Stimulated activated CD8-positive, alpha-beta memory T cell treated with anti-CD3 and anti-CD28 coated beads, Interleukin-15, amount 100 ng/mL, for 4 hours (primary cell): ENCODE results near the gene POC5.

Experiments
- DNase-seq, 2 donors: peaks; one replicate each; pipeline ENCODE4 v3.0.0-alpha.2; 2020; ENCODE audit warnings: low read depth in 2 of 2

Gene POC5

DNA sequence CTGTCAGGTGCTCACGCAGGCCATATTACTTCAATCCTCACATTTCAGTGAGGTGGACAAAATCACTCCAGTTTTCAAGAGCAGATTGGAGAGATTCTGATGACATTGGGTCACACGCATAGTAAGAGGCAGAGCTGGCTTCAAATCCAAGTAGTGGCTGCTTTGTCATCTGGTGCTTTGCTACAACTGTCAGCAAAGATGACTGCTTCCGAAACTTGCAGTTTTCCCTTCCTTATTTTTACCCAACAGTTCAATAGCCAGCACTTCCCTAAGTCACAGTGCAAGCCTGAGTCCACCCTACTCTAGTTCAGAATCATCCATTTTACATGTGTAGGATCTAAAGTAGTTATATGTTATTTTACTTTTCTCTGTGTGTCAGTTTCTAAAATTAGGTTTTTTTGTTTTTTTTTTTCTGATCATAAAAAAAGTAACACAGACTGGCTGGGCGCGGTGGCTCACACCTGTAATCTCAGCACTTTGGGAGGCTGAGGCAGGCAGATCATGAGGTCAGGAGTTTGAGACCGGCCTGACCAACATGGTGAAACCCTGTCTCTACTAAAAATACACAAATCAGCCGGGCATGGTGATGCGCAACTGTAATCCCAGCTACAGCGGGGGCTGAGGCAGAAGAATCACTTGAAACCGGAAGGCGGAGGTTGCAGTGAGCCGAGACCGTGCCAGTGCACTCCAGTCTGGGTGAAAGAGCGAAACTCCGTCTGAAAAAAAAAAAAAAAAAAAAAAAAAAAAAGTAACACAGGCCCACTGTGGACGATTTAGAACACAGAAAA lies 56.4 kb downstream of the POC5 start:
- DNase-seq = no peak

DNA sequence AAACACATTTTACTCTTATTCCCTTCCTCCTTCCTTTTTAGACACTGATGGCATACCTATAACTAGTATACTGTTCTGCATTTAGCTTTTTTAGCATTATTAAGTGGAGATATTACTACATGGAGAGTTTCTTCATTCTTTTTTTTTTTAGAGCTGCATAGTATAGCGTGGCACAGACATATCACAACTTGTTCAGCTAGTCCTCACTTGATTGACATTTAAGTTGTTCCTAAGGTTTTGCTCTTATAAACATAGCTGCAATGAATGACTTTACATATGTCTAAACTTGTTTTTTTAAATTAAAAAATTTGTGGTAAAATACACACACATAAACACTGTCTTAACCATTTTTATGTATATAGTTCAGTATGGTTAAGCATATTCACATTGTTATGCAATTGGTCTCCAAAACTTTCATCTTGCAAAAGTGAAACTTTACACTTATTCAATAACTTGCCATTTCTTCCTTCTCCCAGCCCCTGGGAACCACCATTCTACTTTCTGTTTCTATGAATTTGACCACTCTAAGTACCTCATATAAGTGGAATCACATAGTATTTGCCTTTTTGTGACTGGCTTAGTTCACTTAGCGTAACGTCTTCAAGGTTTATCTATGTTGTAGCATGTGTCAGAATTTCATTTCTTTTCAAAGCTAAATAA lies 57.3 kb downstream of the POC5 start:
- DNase-seq = no peak

DNA sequence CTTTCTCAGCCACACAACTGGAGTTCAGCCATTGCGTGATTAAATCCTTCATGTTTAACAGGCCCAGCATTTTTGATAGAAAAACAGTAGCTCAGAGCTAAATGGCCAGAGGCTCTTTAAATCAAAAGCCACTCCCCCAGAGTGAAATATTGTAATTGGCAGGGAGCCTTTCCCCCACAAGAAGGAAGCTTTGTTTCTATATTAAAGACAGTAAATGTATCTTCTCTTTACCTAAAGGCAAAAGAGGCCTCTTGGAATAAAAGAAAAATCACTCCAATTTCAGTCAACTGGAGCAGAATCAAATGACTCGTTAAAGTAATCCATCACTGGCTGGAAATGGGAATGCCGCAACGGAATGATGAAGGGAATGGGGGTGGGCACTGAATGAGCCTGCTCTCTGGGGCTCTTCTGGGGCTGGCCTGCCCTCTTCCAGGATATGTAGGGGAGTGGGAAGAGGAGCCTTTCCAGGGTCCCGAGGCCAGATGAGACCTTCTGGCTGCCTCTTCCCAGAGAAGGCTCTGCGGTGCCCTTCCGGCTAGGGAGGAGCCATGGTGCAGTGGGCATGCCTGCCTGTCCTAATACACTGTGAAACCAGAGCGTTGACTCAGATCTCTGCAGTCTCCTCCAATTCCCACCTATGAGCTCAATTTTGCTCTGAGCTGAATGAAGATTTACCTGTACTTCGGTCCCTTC lies 60.8 kb downstream of the POC5 start:
- DNase-seq = no peak

DNA sequence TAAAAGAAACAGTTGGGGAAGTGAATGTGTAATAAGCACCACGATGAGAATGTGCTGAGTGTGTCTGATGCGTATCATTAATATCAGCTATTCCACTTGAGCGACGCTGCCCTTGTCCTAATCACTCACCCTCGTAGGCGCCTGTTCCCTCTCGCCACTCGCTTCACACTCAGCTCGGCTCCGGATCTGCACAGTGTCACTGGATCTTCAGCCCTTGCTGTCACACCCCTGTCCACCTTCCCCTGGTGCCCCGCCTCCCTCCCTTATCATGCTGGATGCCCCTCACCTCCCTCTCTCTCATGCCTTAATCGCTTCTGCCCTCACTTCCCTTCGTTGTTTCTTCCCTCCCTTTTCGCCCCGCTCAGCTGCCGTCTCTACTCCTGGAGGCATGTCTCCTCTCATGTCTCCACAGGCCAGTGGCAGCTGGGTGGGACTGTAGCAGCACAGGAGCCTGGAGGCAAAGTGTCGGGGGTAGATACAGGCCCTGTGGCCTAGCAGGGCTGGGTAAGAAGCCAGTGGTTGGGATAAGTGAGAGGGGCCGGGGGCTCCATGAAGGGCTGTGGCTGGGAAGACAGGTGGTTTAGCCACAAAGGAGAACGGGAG lies 62.4 kb downstream of the POC5 start:
- no peak for DNase-seq

DNA sequence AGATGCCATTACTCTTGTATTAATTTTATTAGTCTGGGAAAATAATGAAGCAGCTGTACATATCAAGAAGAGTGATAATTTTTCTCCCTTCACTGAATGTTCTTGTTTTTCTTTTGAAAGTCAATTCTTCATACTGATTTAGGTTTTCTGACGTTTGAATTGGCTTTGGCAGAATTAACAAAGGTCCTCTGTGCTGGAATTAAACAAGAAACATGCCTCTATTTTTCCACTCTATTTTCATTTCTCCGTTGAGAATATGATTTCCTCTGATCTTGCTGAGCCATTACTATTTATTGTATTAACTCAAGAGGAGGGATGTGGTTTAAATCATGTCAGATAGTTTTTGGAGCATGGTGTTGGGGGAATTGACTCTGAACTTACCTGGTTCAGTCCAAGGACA lies 63.7 kb downstream of the POC5 start:
- DNase-seq = no peak

DNA sequence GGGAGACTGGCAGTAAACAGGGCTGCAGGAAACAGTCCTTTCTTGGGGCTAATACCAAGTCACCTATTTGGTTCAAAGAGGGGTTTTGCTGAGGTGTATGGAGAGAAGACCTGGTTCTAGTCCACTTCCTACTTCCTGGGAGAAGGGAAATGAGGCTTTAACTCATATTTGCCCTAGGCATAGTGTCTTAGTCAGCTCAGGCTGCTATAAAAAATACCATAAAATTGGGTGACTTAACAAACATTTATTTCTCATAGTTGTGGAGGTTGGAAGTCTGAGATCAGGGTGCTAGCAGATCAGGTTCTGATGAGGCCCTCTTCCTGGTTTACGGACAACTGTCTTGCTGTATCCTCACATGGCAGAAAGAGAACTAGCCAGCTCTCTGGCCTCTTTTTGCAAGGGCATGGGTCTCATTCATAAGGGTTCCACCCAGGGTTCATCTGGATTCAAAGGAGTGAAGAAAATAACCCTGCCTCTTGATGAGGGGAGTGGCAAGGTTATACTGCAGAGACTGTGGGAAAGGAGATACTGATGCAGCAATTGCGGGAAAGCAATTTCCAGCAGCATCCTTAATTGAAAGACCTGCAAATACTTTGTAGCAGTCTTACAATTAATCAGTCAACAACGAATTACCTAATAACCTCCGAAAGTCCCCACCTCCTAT lies 65.5 kb downstream of the POC5 start:
- DNase-seq = no peak

DNA sequence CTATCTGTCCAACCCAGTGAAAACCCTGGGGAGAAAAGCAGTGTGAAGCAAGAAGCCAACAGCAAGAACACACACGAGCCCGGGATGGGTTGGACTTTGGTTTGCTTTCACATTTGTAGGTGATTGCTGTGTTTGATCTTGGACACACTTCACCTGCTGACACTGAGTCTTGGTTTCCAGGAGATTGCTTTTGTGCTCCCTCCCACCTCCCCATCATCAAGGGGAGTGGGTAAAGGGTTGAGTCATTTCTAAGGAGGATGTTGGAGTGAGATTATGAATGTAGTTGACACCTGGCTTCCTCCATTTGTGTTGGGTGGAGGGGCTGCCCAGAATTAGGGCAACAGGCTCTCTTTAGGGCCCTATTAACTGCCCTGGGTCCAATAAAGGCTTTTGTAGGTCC lies 68.5 kb downstream of the POC5 start:
- no peak for DNase-seq

DNA sequence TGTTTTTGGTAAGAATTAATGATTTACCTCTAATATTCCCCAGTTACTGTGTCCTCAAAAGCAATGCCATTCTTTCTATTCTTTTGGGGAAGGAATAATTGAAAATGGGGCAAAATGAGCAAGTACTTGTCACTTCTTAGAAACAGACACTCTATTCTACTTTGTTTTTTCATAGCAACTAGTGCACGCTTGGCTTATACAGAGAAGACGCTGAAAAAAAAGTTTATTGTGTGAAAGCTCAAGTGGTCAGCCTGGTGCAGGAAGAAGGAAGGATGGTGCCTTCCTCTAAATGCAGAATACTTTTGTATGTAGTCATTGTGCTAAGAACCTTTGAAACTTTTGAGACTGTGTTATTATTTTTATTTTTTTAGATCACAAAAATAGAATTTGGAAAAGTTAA lies 76.4 kb downstream of the POC5 start:
- DNase-seq = no peak

DNA sequence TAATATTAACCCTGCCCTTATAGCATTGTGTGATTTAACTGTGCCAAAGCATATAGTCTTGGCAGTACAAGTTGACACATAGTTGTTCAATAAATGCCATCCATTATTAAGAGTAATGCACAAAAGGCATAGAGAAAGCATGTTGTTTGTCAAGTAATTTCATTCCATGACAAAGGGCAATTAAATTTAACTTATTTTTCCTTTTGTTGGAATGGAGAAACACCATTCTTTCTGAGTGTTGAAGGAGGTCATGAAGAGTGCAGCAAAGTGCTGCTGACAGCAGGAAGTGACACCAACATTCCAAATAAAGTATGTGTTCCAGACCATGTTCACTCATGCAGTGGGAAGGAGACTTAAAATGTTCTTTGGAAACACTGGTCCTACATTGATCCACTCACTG lies 76.8 kb downstream of the POC5 start:
- no peak for DNase-seq

DNA sequence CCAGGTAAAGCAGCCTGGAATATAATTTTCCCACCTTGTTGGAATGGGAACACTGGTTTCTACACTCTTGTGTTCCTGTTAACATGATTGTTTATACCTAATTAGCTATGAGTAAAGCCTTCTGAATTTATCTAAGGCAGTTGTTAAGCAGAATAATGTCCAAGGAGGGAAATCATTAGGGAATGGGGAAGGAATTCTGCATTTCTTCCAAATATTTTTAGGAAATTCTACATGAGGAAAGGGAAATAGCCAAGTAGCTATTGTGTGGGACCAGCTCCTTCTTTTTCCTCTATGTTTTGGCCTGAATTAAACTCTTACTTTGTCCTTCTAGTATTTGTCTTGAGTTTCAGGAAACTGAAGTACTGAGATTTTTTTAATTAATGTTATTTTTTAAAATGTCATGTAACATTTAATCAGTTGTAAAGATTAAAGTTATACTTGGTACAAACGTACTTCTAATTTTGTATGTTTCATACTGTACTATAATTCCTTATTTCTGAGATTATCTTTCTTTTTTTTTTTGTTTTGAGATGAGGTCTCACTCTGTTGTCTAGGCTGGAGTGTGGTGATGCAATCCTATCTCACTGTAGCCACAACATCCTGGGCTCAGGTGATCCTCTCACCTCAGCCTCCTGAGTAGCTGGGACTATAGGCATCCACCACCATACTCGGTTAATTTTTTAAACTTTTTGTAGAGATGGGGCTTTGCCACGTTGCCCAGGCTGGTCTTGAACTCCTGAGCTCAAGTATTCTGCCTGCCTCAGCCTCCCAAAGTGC lies 77.5 kb downstream of the POC5 start:
- no peak for DNase-seq

DNA sequence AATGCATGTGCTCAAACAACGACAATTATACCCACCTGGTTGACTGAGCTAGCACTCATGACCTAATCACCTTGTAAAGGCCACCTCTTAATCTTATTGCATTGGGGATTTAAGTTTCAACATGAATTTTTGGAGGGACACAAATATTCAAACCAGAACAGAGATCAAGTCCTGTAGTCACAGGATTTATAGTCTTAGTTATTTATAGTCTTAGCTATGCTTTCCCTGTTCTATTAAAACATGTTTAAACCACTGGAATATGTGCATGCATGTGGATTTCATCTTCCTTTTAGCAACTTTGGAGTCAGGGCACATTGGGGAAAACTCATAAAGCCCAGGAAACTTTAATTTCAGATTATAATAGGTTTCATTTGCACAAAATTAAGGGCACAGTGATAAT lies 79.3 kb downstream of the POC5 start:
- no peak for DNase-seq

DNA sequence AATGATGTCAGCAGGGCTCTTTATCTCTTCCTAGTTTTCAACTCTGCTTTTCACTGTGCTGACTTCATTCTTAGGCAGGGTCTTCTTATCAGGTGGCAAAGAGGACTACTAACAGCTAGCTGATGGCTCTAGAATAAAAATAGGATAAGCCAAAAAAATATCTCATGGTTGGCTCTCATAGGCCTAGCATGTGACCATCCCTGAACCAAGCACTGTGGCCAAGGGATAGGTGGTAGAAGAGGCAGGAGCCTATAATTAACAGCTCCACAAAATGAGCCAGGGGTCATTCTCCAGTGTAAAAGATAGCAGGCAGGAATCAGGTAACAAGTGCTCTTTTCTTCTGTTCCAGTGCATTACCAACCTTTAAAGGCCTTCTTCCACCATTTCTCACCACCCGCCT lies 84.9 kb downstream of the POC5 start:
- no peak for DNase-seq

DNA sequence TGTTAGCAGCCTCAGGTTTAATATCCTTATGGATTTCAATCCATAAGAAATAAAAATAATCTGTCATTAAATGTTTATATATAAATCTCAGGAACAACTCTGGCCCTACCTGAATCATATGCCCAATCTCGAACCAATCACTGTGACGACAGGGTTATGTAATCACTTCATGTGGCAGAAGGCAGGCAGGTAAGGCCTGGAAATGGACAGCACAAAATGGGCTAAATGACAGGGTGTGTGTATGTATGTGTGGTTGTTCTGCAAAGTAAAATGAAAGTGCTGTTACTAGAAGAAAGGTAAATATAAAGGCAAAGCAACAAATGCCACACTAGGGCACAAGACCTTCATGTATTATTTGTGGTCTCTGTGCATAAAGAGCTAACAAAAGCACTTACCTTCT lies 86.4 kb downstream of the POC5 start:
- DNase-seq = no peak

DNA sequence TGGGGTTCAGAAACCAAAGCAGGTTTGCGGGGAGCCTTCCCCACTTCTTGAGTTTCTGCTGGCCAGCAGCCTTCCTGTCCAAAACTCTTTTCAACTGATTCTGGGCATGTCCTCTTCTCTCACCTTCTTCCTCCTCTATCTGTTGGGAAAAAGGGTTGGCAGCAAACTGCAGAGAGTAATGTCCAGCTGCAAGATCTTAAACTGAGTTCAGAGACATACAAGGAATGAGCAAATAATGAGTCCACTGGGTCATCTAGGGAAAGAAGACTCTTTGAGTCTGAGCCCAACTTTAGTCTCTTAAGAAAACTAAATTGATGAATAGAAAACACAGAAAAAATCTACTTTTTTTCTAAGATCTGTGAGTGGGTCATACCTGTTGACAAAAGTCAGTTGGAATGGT lies 89.4 kb downstream of the POC5 start:
- DNase-seq = no peak

DNA sequence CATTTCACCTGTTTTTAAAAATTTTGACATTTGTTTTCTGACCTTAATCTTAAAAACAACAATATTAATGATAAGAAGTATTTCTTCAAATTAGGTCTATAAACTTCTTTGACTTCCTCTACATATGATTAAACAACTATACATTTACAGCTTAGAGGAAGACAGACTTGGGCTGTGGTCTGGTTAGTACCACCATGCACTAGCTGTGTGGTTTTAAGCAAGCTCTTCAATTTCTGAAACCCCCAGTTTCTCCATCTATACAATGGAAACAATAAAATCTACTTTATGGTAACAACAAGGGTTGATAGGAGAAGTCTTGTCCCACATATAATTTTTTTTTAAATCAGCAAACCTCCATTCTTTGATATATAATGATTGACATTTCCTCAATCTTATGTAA lies 90.3 kb downstream of the POC5 start:
- DNase-seq = no peak
